GM18873 (cell line): ENCODE data around the gene TADA2B.

Source experiments
- ATAC-seq: cut with Tn5 transposase; IDR thresholded peaks from one replicate; pipeline ENCODE4 v1.9.1; 2021; ENCODE audit warnings: mild to moderate bottlenecking, moderate library complexity, moderate number of reproducible peaks; ENCODE audit not compliant: unreplicated experiment, low FRiP score

TADA2B gene

DNA sequence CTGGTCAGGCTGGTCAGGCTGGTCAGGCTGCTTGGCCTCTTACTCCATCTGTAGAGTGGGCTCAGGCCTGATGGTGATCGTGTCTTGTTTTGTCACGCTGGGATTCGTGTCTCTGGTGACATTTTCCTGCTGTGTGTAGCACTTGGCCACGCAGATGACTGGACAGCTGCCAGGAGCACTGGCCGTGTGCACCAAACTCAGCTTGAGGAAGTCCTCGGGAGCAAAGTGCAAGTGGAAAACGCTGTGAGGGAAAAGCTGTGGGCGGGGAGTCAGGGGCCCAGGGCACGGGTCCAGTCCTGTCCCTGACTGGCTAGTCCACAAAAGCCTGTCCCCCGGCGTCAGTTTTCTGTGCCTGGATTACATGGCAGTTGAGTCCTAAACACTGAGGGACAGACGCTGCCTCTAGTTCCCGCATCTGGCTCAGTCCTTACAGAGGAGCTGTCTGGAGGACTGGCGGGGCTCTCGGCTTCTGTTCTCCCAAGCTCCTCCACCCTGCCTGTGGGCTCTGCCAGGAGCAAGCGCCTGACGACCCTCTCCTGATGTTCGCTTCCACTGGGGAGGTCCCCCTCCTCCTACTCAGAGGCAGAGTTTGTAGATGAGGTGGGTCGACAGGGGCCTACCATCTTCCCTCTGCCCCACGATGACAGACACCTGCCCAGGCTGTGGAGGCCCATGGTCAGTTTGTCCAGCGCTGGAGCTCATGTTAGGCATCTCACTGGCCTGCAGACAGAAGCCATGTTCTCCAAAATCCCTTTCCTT lies 60.6 kb downstream of the TADA2B start:
- ATAC-seq = no peak

DNA sequence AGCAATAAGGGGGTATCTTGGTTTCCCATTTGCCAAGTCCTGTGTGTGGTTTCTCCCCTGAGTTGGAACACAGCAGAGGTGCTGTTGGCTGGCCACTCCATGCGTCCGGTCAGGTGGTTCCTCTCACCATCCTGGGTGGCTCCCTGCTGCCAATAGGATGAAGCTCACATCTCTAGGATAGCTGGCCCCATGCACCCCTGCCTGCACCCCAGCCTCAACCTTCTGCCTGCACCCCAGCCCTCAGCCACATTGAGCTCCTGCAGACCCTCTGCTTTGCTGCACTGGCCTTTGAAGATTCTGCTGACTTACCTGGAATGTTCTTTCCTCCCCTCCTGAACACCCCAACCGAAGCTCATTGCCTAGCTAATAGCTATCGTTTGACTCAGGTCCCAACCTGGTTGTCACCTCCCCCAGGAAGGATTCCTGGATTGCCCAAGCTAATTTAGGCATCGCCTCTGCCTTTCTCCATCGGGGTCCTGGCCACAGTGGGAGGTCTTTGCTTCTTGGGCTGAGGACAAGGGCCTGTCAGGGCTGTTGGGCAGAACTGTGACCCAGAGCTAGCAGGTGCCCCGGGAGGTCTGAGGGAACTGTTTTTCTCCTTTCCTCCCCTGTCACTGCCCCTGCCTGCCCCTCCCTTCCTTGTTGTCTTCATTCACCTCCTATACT lies 61.3 kb downstream of the TADA2B start:
- ATAC-seq = no peak

GRCh38 chr4:7105276-7105675 lies 62.1 kb downstream of the TADA2B start:
- no peak for ATAC-seq

DNA sequence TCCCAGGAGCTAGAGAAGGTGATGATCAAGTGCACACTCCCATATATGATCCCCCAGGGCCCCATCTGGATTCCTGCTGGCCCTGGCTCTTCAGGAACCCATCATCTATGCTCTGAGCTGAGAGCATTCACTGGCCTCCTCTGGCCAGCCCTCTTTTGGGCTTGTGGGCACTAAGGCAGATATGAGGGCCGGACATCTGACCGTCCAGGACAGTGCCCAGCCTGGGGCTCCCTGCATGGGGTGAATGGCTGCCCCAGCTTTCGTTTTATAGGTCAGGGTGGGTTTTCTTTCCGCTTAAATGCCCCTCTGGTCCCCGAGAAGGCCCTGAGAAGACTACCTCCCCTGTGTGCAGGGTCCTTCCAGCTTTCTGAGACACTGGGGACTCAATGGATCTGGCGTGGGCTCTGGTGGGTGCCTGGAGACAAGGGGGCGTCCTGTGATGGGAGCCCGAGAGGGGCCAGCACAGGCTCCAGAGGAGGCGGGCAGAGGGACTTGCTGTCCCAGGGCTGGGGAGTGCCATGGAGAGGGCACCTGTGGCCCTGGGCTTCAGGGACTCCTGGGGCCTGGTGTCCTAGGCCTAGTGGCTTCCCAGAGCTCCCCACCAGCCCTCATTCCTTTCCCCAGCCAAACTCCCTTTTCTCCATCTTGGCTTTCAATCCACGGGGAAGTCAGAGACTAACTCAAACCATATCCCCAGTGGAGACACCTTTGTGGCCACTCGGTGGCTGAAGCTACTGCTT lies 64.2 kb downstream of the TADA2B start:
- ATAC-seq = no peak
